Activated gamma-delta T cell (primary cell): ENCODE data around the gene DCTN4.
"Not testable (repeated sequence)": the region's sequence is repeated elsewhere in the genome, so short reads cannot be mapped to it uniquely, and the experiment has no call there.

ENCODE experiments used
- DNase-seq: peaks from one replicate; lab custom pipeline; 2025; lab: John Stamatoyannopoulos, UW
- total RNA-seq, 2 donors: gene quantifications; one replicate each; lab custom pipeline; 2026; lab: John Stamatoyannopoulos, UW

DCTN4 gene
- 63.5 to 69.1 reads per million in 2 donors for total RNA-seq

DNA sequence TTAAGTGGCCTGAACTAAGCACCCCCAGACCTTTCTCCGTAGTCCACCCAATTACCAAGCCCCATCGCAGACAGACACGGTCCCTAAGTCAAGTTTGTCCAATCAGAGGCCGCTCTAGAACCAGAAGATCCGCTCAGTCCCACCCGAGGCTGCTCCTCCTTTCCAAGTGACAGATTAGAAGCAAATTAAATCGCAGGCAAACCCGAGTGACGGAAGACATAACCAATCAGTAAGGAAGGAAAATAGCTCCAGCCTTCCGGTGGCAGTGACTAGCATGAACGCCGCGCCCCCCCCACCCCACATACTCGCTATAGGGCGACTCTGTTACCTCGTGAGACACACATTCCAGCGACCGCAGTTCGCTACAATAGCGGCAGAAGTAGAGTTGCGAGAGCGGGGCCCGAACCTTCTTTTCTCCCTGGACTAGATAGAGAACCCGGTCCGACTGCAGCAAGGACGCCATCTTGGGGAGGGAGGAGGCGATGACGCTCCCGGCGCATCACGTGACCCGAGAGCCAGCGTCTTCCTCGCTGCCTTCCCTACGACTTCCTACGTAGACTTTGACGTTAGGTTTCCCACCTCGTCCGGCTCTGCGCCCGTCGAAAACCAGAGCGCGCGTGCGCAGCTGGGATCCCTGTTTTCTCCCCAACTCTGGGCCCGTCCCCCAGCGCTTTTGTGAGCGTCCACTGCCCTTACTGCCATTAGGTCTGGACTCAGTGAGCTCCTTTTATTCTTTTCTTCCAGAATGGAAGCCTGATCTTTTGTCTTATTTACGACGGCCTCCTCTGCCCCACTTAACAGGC, at the start of gene DCTN4:
Gene DCTN4, minus strand, starts transcription at position 487 of the 803 bp plus-strand sequence. Its CDS starts 24 bp downstream, at position 463.
- DNase-seq = peak; percentile 89

DNA sequence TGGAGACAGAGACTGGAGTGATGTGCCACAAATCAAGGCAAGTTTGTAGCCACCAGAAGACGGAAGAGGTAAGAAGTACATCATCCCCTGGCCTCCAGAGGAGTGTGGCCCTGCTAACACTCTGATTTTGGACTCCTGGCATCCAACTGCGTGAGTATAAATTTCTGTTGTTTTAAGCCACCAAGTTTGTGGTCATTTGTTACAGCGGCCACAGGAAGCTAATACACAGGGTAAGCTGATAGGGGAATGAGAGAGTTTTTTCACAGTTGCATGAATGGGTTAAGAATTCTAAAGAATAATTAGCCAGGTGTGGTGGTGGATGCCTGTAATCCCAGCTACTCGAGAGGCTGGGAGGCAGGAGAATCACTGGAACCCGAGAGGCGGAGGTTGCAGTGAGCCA, 45.6 kb upstream of the DCTN4 start:
- DNase-seq = no peak

DNA sequence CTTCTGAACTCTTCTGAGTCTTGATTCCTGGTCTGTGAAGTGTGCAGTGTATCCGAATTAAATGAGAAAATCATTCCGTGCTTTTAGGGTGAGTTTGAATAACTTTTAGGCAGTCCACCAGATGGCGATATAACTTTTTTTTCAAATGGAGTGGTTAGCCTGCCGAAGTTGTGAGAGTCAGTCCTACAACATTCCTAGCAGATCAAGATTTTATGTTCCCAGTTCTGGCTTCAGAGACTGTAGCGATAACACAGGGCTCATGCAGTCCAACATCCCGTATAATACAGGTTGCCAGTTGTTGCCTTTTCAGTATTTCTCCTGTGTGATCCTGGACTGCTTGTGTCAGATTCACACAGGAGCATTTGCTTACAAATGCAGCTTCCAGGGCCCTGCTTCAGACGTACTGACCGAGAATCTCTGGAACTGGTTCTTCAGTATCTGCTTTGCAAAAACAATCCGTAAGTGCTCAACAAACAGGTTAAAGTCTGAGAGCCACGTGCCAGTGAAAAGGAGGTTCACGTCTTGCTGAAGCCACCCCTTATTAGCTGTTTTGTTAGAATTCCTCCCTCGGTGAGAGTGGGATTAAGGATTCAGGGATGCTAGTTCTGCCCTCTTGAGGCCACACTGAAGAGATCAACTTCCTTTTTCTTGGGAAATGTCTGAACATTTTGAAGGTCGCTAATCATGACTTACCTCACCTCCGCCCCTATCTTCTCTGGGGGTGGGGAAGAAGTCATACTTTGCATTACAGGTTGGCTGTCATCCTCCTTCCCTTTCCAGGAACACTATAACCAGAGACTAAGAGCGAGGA, 42.5 kb upstream of the DCTN4 start:
- no peak for DNase-seq

DNA sequence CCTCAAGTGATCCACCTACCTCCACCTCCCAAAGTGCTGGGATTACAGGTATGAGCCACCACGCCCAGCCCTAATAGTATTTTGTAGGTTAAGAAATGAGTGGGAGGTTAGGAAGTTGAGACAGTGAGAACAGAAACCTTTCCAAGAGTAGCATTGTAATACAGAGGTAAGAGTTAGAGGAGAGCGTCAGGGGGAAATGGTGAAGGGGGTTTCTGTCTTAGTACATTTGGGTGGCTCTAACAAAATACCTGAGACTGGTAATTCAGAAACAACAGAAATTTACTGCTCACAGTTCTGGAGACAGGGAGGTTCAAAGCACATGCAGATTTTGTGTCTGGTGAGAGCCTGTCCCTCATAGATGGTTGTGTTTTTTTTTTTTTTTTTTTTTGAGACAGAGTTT, 38.6 kb upstream of the DCTN4 start:
- no peak for DNase-seq

DNA sequence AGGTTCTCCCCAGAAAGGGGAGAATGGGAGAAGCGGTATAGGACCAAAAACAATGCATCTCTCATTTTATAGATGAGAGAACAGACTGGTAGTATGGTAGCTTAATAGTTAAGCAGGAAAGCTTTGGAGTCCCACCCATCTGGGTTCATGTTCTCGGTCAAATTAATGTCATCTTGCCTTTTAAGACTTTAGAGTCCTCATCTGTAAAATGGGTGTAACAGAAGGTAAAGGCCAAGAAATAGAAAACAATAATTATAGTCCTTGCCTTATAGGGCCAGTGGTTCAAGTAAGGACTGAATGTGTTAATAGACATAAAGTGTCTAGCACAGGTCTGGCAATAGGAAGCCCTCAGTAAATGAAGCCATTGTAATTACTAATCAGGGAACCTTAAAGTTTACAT, 36.1 kb upstream of the DCTN4 start:
- DNase-seq = no peak

DNA sequence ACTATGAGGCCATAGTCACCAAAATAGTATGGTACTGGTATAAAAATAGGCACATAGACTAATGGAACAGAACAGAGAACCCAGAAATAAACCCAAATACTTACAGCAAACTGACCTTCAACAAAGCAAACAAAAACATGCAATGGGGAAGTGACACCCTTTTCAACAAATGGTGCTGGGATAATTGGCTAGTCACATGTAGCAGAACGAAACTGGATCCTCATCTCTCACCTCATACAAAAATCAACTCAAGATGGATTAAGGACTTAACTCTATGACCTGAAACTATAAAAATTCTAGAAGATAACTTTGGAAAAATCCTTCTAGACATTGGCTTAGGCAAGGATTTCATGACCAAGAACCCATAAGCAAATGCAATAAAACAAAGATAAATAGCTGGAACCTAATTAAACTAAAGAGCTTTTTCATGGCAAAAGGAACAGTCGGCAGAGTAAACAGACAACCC, 34.6 kb upstream of the DCTN4 start:
- not testable (repeated sequence) for DNase-seq

DNA sequence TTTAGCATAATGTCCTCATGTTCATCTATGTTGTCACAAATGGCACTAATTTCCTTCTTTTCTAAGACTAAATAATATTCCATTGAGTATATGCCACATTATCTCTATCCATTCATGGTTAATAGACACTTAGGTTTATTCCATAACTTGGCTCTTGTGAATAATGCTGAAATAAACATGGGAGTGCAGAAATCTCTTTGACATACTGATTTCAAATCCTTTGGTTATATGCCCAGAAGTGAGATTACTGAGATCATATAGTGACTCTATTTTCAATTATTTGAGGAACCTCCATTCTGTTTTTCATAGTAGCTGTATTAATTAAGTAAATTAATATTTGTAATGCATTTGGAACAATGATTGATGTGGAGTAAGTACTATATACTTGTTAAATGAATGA, 32.7 kb upstream of the DCTN4 start:
- no peak for DNase-seq

DNA sequence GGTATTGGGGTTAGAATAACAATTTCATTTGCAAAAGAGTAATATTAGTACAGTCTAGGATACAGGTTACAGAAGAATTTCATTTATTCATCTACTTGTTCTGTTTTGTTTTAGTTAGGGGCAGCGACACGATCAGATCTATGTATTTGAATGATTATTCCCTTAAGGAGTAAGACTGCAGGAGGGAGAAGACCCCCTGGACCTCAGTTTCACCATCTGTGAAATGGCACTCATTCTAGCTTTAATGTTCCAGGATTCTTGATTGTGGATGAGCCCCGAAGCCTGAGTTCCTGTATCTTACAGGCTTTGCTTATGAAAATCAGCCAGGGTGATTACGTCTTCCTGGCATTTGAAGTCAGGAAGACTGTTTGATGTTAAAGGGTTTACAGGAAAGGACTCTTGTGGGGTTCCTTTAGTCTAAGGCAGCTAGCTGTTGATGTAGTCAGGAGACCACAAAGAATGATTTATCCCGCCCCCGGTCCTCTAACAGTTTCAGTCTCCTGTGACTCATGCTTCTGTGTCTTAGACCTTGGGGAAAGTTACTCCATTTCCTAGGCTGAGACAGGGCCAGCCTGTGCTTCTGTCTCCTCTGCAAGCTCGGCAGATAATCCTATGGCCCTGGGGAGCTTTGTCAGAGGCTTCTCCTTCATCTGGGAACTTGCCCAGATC, 31.3 kb upstream of the DCTN4 start:
- no peak for DNase-seq

DNA sequence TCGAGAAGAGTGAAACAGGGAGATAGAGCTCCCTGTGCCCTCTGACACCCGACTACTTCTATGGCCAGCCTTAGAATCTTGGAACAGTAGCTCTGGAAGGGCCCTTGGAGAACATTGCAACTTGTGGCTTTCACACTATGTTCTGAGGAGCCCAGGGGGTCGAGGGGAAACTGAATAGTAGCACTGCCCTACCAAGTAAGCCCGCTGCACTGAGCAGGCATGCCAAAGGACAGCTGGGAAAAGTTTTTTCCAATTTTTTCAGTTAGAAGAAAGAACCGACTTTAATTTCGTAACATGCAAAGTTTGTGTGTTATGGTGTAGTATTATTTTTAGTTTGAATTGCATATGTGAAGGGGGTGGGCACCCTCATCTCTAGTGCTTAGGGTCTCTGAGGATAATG, 30.6 kb upstream of the DCTN4 start:
- DNase-seq = no peak

DNA sequence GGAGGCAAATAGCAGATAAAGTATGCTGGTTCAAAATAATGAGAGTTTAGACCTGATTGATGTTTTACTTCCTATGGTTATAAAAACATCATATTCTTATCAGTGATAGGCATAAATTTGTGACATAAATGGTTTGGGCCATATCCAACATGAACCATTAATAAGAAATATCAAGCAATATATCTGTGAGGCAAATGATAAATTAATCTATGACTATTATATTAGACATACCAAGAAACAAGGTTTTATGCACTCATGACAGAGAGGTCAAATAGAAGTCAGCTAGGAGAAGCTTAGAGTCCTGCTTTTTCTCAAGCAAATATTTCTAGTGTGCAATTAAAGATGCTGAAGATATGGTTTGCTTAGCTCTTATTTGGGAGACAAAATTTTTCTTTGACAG, 30.2 kb upstream of the DCTN4 start:
- no peak for DNase-seq

DNA sequence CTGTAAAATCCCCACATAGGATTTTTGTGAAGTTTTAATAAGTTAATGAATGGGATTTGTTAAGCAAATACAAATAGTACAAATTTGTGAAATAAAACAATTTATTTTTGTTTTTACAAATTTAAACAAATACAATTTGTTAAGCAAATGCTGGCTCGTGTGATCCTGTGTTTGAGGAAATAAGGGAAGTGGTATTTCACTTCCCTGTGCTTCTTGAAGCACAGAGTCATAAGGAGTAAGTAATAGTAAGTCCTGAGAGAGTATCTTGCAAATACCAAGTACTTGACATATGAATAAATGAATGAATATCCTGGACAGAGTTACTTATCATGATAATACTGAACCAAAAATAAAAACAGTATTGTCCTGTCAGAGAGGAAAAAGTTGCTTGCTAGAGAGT, 28.8 kb upstream of the DCTN4 start:
- DNase-seq = no peak

DNA sequence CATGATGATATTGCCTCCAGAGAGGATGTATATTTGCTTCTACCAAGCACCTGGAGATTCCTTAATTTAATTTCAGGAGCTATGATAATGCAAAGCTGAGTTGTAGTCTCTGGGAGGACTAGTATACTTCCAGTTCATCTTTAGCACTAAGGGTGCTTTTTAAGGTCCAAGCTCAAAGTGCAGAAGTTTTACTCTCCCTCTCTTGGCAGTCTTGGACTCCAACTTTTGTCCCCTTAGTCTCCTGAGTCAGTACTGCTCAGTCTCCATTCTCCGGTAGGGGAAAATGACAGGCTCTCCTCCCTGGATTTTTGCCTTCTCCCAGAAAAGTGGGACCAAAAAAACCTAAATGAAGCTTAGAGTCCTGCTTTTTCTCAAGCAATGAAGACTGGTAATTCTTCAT, 28.1 kb upstream of the DCTN4 start:
- no peak for DNase-seq

DNA sequence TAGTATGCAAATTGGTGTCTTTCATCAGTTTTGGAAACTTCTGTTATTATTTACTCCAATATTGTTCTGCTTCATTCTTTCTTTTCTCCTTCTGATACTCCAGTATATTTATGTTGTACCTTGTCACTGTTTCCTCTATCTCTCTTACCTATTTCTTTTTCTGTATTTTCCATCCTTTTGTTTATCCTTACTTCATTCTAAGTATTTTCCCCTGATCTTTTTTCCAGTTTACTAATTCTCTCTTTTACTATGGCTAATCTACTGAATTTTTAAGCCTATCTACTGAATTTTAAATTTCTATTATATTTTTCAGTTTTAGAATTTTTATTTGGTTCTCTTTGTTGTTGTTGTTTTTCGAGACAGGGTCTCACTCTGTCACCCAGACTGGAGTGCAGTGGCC, 27.1 kb upstream of the DCTN4 start:
- DNase-seq = no peak

DNA sequence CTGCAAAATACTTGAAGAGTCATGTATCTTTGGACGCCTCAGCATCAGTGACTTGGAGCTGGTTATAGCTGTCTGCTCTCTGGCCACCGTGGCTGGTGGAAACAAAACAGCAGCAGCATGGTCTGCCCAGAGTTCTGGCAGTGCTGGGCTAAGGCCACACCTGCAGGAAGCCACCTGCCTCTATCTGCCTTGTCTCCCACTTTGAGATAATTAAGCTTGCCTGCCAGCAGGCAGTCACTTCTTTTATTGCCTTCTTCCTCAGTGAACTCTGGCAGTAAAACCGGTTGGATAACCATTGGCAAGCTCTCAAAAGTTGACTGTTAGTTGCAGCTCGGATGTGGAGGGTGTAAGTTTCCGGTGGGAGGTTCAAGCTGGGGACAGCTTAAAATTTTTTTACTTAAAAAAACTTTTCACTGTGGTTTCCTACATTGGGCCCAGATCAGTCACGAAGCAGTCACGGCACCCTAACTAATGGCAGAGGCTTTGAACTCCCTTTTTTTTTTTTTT, 24.7 kb upstream of the DCTN4 start:
- no peak for DNase-seq

DNA sequence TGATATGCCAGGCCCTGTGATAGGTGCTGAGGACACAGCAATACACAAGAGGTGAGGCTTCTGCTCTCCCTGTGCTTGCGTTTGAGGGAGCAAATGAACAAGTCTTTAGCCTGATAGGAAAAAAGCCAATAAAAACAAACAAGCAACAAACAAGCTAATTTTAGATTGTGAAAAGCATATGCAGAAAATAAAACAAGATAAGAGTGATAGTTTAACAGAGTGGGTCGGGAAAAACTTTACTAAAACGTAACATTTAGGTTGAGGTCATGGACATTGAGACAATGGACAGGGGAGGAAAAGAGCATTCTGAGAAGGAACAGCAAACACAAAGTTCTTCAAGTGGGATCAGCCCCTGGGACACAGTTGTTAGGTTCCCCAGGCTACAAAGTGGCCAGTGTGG, 24.0 kb upstream of the DCTN4 start:
- DNase-seq = no peak

DNA sequence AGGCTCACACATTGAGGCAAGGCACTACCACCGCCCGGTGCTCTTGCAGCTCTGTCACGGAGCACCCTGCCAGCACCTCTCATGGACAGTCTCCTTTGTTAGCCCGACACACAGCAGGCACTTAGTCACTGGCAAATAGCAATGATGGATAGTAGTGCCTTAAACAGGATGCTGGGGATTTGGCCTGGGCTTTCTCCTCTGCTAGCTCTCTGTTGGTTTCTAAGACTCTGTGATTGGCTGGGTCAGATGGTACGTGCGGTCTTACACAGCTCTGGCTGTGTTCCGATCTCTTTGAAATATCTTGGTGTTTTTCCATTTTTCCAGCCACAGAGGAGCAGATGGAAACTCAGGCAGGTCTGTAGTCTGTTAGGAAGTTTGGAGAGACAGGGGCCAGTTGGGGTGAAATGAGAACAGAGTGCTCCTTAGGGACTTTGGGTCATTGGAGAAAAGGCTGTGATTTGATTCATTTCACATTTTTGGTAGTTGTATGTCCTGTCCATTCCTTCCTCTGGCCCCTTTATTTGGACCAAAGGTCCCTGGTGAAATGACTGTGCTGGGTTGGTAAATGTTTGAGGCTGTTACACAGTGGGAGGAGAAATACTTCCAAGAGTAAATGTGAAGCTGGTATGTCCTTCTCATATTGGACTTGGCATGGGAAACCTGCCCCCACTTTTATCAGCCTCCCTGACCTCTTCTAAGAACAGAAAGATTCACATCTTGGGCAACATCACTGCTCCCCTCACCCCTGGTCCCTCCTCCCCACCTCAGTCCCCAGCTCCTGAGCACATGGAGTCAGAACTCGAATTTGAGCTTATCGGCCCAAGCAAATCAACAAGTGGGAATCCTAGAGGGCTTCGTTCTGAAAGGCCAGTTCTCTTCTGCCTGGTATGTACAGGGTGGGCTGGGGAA, 23.1 kb upstream of the DCTN4 start:
- no peak for DNase-seq

DNA sequence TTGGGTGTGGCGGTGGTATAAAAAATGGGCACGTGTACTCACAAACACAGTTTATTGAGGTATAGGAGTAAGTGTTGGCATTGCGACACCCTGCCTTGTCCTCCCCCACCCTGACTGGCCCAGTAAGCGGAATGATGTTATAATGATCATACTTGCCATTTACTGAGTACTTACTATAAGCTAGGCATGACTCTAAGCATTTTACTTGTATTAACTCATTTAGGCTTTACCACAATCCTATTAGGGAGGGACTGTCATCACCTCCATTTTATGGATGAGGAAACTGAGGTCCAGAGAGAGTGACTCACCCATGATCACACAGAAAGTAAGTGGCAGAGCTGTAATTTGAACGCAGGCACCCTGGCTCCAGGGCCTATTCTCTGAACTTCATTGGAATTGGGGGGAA, 22.0 kb upstream of the DCTN4 start:
- DNase-seq = no peak

DNA sequence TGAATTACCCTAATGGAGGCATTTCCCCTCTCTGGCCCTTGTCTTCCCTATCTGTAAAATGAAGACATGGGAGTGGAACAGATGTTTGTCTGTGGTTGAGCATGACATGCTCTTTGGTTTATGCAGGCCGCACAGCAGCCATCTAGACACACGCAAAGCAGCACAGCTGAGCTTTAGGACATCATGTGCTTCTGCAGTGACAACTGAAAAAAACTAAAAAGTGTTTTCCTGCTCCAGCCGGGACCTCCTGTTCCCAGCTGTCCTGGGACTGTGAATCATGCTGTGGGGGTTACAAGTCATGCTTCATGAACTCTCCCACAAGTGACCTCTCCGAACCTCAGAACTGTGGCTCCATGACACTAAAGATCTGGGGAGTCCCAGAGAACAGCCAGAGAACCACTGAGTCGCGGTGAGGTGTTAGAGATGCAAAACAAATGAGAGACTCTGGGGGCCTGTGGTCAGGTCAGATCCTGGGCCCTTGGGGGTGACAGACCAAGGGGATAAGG, 21.4 kb upstream of the DCTN4 start:
- DNase-seq = no peak

DNA sequence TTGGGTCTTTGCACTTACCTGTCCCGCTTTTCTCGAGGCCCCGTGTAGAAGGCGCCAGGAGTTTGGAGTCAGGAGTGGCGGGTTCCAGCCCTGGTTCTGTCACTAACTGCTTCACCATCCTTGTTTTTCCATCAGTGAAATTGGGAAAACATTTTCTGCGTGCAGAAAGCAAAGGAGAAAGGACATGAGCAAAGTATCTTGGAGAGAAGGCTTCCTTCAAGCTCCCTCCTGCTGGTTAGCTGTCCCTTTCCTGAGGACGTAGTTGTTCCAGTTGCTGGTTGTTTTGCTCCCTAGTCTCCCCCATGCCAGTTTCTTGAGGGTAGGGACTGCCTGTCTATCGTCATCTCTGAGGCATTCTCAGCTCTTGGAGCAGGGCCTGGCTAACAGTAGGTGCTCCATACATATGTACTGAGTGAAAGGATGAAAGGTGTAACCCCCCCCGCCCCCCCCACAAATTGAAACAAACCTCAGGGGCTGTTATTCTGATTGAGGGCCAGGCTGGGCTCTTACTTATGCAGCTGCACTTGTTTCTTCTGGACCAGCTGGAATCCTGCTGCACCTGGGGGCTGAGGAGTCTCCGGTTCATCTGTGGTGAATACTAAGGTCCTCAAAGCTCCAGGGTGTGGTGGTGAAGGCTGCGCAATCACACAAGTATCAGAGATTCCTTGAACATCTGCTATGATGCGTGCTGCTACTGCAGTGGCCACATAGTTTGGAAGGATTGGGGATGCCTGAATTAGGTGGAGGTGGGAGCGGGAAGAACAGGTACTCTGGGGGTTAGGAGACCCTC, 20.8 kb upstream of the DCTN4 start:
- DNase-seq = no peak
